Measurements from ENCODE around the gene APC.

The APC gene

DNA sequence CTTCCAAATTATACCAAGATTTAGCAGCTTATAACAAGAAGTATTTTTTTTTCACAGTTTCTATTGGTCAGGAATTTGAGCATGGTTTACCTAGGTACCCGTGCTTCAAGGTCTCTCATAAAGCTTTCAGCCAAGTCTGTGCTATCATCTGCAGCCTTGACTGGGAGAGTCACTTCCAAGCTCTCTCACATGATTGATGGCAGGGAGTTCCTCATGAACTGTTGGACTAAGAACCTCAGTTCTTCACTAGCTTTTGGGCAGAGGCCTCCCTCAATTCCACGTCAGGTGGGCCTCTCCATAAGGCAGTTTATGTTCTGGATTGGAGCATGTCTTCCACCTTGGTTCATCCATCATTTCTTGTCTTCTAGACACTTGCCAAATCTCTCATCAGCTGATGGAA is 39.9 kb upstream of the APC start:
- Histone ChIP-seq H3K9ac (ENCODE audit: low read length) (no peak overlapping the region), H3K9me2 (replicated peaks; ENCODE audit: insufficient read depth, low read length) (no peaks in the 10 kb centered on the region), H4K20me1 (ENCODE audit: insufficient read depth, low read length) (no peaks in the 10 kb centered on the region), H3K4me3 (ENCODE audit: low read length) (no peak overlapping the region), H3K9me3 (replicated peaks; ENCODE audit: insufficient read depth, low read length) (no peaks in the 10 kb centered on the region), H3K36me3 (replicated peaks; ENCODE audit: insufficient read depth, low read length) (no peaks in the 10 kb centered on the region), H3K4me1 (ENCODE audit: low read length) (peaks cover 11% of the 10 kb centered on the region), H3K4me2 (ENCODE audit: low read depth, low read length) (no peak overlapping the region), H3K27me3 (replicated peaks; ENCODE audit: insufficient read depth, low read length) (no peaks in the 10 kb centered on the region), H3F3A (ENCODE audit: insufficient read depth, low read length) (no peaks in the 10 kb centered on the region), H3K79me2 (ENCODE audit: low read length) (no peaks in the 10 kb centered on the region), H2AFZ (ENCODE audit: low read length) (0 out of 2 replicates have a peak overlapping the region, but pooled peaks have one; percentile 14), H3K27ac (ENCODE audit: low read length) (no peak overlapping the region)
- no peak for TF ChIP-seq EZH2 (optimal IDR thresholded peaks at IDR 0.05; ENCODE audit: low read depth, low read length)
- TF ChIP-seq, protein P1, sequence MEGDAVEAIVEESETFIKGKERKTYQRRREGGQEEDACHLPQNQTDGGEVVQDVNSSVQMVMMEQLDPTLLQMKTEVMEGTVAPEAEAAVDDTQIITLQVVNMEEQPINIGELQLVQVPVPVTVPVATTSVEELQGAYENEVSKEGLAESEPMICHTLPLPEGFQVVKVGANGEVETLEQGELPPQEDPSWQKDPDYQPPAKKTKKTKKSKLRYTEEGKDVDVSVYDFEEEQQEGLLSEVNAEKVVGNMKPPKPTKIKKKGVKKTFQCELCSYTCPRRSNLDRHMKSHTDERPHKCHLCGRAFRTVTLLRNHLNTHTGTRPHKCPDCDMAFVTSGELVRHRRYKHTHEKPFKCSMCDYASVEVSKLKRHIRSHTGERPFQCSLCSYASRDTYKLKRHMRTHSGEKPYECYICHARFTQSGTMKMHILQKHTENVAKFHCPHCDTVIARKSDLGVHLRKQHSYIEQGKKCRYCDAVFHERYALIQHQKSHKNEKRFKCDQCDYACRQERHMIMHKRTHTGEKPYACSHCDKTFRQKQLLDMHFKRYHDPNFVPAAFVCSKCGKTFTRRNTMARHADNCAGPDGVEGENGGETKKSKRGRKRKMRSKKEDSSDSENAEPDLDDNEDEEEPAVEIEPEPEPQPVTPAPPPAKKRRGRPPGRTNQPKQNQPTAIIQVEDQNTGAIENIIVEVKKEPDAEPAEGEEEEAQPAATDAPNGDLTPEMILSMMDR (IDR thresholded peaks at IDR 0.05; ENCODE audit: low read length): no peak
- no peak for TF ChIP-seq EZH2phosphoT487 (IDR thresholded peaks at IDR 0.05; ENCODE audit: low read length)
- DNase-seq: no peak

DNA sequence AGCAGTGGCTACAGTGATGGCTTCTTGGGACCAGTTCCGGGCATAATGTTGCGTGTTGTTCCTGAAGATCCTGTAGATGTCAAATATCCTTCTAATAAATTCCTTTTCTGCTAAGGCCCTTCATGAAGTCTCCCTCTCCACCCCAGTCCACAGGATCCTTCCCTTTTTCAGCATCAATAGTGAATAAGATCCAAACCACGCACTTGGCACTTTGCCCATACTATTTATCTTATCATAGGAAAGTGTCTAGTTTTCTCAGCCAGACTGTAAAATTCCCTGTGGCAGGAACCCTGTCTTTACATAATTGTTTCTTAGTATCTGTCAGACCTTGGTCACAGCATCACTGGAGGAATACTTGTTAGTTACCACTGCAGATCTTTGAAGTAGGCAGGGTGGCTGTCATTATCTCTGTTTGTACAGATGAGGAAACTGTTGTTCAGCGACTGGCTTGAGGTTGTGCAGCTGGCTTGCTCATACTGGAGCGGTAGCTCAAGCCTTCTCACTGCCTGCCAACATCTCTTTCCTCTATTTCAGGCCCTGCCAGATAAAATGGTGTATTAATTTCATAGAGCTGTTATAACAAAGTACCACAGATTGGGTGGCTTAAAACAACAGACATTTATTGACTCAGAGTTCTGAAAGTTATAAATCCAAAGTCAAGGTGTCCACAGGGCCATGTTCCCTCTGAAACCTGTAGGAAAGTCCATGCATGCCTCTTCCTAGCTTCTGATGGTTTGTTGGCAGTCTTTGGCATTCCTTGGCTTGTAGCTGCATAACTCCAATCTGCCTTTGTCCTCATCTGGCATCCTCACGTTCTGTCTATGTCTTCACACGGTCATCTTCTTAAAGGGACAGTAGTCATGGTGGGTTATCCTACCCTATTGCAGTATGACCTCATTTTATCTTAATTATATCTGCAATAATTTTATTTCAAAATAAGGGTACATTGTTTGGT is 33.5 kb upstream of the APC start:
- DNase-seq: no peak
- TF ChIP-seq, protein P1 (IDR thresholded peaks at IDR 0.05; ENCODE audit: low read length): no peak
- TF ChIP-seq EZH2 (optimal IDR thresholded peaks at IDR 0.05; ENCODE audit: low read depth, low read length) (no peak), EZH2phosphoT487 (IDR thresholded peaks at IDR 0.05; ENCODE audit: low read length) (no peak)
- no peaks in the 10 kb centered on the region for H3K9me2 ChIP-seq (replicated peaks; ENCODE audit: insufficient read depth, low read length)
- H2AFZ ChIP-seq (ENCODE audit: low read length): no peak overlapping the region
- no peak overlapping the region for H3K4me2 ChIP-seq (ENCODE audit: low read depth, low read length)
- no peak overlapping the region for H3K4me3 ChIP-seq (ENCODE audit: low read length)
- H3K36me3 ChIP-seq (replicated peaks; ENCODE audit: insufficient read depth, low read length): no peaks in the 10 kb centered on the region
- no peaks in the 10 kb centered on the region for H4K20me1 ChIP-seq (ENCODE audit: insufficient read depth, low read length)
- no peak overlapping the region for H3K27ac ChIP-seq (ENCODE audit: low read length)
- peaks cover 15% of the 10 kb centered on the region for H3K4me1 ChIP-seq (ENCODE audit: low read length)
- no peaks in the 10 kb centered on the region for H3K27me3 ChIP-seq (replicated peaks; ENCODE audit: insufficient read depth, low read length)
- no peaks in the 10 kb centered on the region for H3K9me3 ChIP-seq (replicated peaks; ENCODE audit: insufficient read depth, low read length)
- H3K79me2 ChIP-seq (ENCODE audit: low read length): peaks cover 16% of the 10 kb centered on the region
- H3F3A ChIP-seq (ENCODE audit: insufficient read depth, low read length): no peaks in the 10 kb centered on the region
- no peak overlapping the region for H3K9ac ChIP-seq (ENCODE audit: low read length)

DNA sequence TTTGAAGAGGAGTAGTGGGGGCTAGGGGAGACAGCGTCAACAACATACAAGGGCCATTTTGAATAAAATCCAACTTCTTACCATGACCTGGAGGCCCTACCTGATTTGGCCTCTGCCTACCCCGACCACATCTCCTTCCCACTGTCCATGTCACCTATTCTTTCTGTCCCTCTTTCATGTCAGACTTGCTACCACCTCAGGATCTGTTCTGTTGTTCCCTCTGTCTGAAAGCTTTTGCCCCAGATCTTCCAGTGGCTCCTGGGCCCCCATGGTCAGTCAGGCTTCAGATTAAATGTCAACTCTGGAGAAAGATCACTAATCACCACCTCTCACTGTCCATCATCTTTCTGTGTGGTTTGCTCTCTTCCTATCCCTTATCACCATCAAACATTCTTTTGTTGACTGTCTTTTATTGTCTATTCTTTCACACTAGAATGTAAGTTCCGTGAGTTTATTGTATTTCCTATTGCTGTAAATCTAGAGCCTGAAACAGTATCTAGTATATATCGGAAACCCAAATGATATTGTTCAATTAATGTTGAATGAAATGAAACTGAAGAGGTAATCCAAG is 31.2 kb upstream of the APC start:
- no peak overlapping the region for H3K27ac ChIP-seq (ENCODE audit: low read length)
- H3K27me3 ChIP-seq (replicated peaks; ENCODE audit: insufficient read depth, low read length): no peaks in the 10 kb centered on the region
- H3K4me3 ChIP-seq (ENCODE audit: low read length): peak overlapping the region; percentile 94; the same call in 1 of the 2 replicates
- no peak for DNase-seq
- no peak overlapping the region for H3K9ac ChIP-seq (ENCODE audit: low read length)
- TF ChIP-seq EZH2phosphoT487 (IDR thresholded peaks at IDR 0.05; ENCODE audit: low read length): no peak
- TF ChIP-seq, protein P1 (IDR thresholded peaks at IDR 0.05; ENCODE audit: low read length): no peak
- no peak for TF ChIP-seq EZH2 (optimal IDR thresholded peaks at IDR 0.05; ENCODE audit: low read depth, low read length)
- peaks cover 17% of the 10 kb centered on the region for H3K4me1 ChIP-seq (ENCODE audit: low read length)
- H3K36me3 ChIP-seq (replicated peaks; ENCODE audit: insufficient read depth, low read length): no peaks in the 10 kb centered on the region
- H3K9me2 ChIP-seq (replicated peaks; ENCODE audit: insufficient read depth, low read length): no peaks in the 10 kb centered on the region
- no peaks in the 10 kb centered on the region for H3K9me3 ChIP-seq (replicated peaks; ENCODE audit: insufficient read depth, low read length)
- peak overlapping the region; percentile 61 for H3K4me2 ChIP-seq (ENCODE audit: low read depth, low read length)
- H3F3A ChIP-seq (ENCODE audit: insufficient read depth, low read length): no peaks in the 10 kb centered on the region
- H4K20me1 ChIP-seq (ENCODE audit: insufficient read depth, low read length): no peaks in the 10 kb centered on the region
- H3K79me2 ChIP-seq (ENCODE audit: low read length): peaks cover 39% of the 10 kb centered on the region
- H2AFZ ChIP-seq (ENCODE audit: low read length): peak overlapping the region; percentile 91
